EH (cell line): ENCODE data around the gene CWC15.
"Not testable (repeated sequence)": the region's sequence is repeated elsewhere in the genome, so short reads cannot be mapped to it uniquely, and the experiment has no call there.

Source experiments
- DNase-seq: peaks from one replicate; pipeline ENCODE4 v3.0.0-alpha.2; 2015; ENCODE audit warnings: low read depth

Gene CWC15

GRCh38 chr11:94973099-94973968 is at the start of gene CWC15, which contains the start of gene KDM4D:
Gene CWC15 (minus strand): TSS chr11:94973556. CDS start chr11:94972185, 1,371 bp downstream.
Gene KDM4D (plus strand): TSS chr11:94973709. CDS start chr11:94997373, 23,664 bp downstream.
- peak; percentile 95 for DNase-seq

- not testable (repeated sequence) for DNase-seq
Measured at GRCh38 chr11:95021468-95021867, 48.1 kb upstream of the CWC15 start.

- DNase-seq, result no peak
Measured at GRCh38 chr11:95016139-95016538, 42.8 kb upstream of the CWC15 start.

GRCh38 chr11:95014184-95014821 is 40.9 kb upstream of the CWC15 start:
- DNase-seq, result no peak

- DNase-seq, result no peak
Measured at GRCh38 chr11:95011376-95011775, 38.0 kb upstream of the CWC15 start.

- no peak for DNase-seq
Measured at GRCh38 chr11:95005642-95006041, 32.3 kb upstream of the CWC15 start.

- no peak for DNase-seq
Measured at GRCh38 chr11:95003716-95004115, 30.4 kb upstream of the CWC15 start.

- no peak for DNase-seq
Measured at GRCh38 chr11:94998285-94998684, 24.9 kb upstream of the CWC15 start.

GRCh38 chr11:94997437-94997836 is 24.1 kb upstream of the CWC15 start:
- DNase-seq, result no peak

- no peak for DNase-seq
Measured at GRCh38 chr11:94993400-94993943, 20.1 kb upstream of the CWC15 start.

GRCh38 chr11:94988748-94989147 is 15.4 kb upstream of the CWC15 start:
- DNase-seq, result no peak

- no peak for DNase-seq
Measured at GRCh38 chr11:94987378-94987777, 14.0 kb upstream of the CWC15 start.

GRCh38 chr11:94975599-94975998 is 2.2 kb upstream of the CWC15 start:
- DNase-seq, result no peak

GRCh38 chr11:94974178-94974577 is 822 bp upstream of the CWC15 start:
- DNase-seq, result no peak

- no peak for DNase-seq
Measured at GRCh38 chr11:94972700-94973098, 657 bp downstream of the CWC15 start.

GRCh38 chr11:94968334-94968958 is 4.9 kb downstream of the CWC15 start:
- DNase-seq, result peak; percentile 74

GRCh38 chr11:94964934-94965333 is 8.4 kb downstream of the CWC15 start:
- DNase-seq, result no peak

- no peak for DNase-seq
Measured at GRCh38 chr11:94961255-94961654, 12.1 kb downstream of the CWC15 start.

GRCh38 chr11:94960488-94960887 is 12.9 kb downstream of the CWC15 start:
- no peak for DNase-seq

GRCh38 chr11:94959179-94959578 is 14.2 kb downstream of the CWC15 start:
- DNase-seq, result no peak

- peak; percentile 64 for DNase-seq
Measured at GRCh38 chr11:94958121-94958696, 15.1 kb downstream of the CWC15 start.

GRCh38 chr11:94956963-94957362 is 16.4 kb downstream of the CWC15 start:
- no peak for DNase-seq
